SK-N-SH (cell line): ENCODE data around the gene MAPT. TPM values are rescaled to one million over a fixed set of nuclear protein-coding genes. Genes with fewer than 3 reads are reported as not detected.

Experiments
- CTCF ChIA-PET: fragments of 300-600, 350-600 bp; formaldehyde crosslinking; extraction: SDS; loops from one replicate; lab custom pipeline; 2021; lab: Yijun Ruan, JAX
- POLR2A ChIA-PET: fragments of 350-600 bp; sonication (Branson Sonifier 250); formaldehyde crosslinking; extraction: SDS; loops from one replicate; lab custom pipeline; 2020; ENCODE audit warnings: antibody characterized with exemption, inconsistent platforms; lab: Yijun Ruan, JAX
- DNase-seq: peaks from one replicate; pipeline ENCODE4 v3.0.0; 2012
- H2AFZ ChIP-seq: fragments of 200-600 bp; sonication (generic); 2 replicates; pipeline ENCODE4 v1.8.1; 2016; ENCODE audit warnings: antibody characterized with exemption, mild to moderate bottlenecking, low read depth
- H3F3A ChIP-seq: fragments of 200-600 bp; sonication (generic); replicated peaks from 2 replicates; pipeline ENCODE3; 2016; ENCODE audit warnings: antibody characterized with exemption, mild to moderate bottlenecking; ENCODE audit not compliant: insufficient read depth
- H3K27ac ChIP-seq, 2 experiments: fragments of 200-500 bp in 1 of 2; fragments of 200-600 bp in 1 of 2; sonication (Bioruptor generic) in 1 of 2; sonication (generic), shearing (Covaris generic) in 1 of 2; 2 replicates each; pipeline versions ENCODE4 v1.5.1 to v1.6.1; 2014 to 2016; ENCODE audit warnings: low read depth in 2 of 2, inconsistent platforms in 1 of 2, low read length in 1 of 2, mild to moderate bottlenecking in 1 of 2, mixed read lengths in 1 of 2
- H3K27me3 ChIP-seq: fragments of 200-600 bp; sonication (generic), shearing (Covaris generic); 2 replicates; pipeline ENCODE4 v1.6.1; 2016; ENCODE audit warnings: mixed run types; ENCODE audit not compliant: insufficient read depth
- H3K36me3 ChIP-seq, 2 experiments: fragments of 200-500 bp in 1 of 2; fragments of 200-600 bp in 1 of 2; sonication (Bioruptor generic) in 1 of 2; sonication (generic) in 1 of 2; replicated peaks in 1 of 2; 2 replicates each; pipeline versions ENCODE3 to v1.5.1; 2014 to 2016; ENCODE audit warnings: low read length in 1 of 2, mild to moderate bottlenecking in 1 of 2; ENCODE audit not compliant: insufficient read depth in 2 of 2, control insufficient read depth in 1 of 2
- H3K4me1 ChIP-seq, 2 experiments: fragments of 200-500 bp in 1 of 2; fragments of 200-600 bp in 1 of 2; sonication (Bioruptor generic) in 1 of 2; sonication (generic), shearing (Covaris generic) in 1 of 2; 2 replicates each; pipeline versions ENCODE4 v1.5.1 to v1.6.1; 2014 to 2016; ENCODE audit warnings: low read depth in 1 of 2, low read length in 1 of 2, mixed run types in 1 of 2; ENCODE audit not compliant: insufficient read depth in 2 of 2, control insufficient read depth in 1 of 2
- H3K4me2 ChIP-seq: fragments of 200-600 bp; sonication (generic), shearing (Covaris generic); 2 replicates; pipeline ENCODE4 v1.6.1; 2017; ENCODE audit warnings: mixed run types
- H3K4me3 ChIP-seq, 2 experiments: fragments of 200-500 bp in 1 of 2; fragments of 200-600 bp in 1 of 2; sonication (Bioruptor generic) in 1 of 2; sonication (generic), shearing (Covaris generic) in 1 of 2; 2 replicates each; pipeline versions ENCODE4 v1.5.1 to v1.8.1; 2014 to 2016; ENCODE audit warnings: low read depth in 2 of 2, inconsistent platforms in 1 of 2, low read length in 1 of 2, mild to moderate bottlenecking in 1 of 2, mixed read lengths in 1 of 2, moderate library complexity in 1 of 2
- H3K79me2 ChIP-seq: fragments of 200-600 bp; sonication (generic); 2 replicates; pipeline ENCODE4 v1.8.1; 2017; ENCODE audit warnings: mild to moderate bottlenecking; ENCODE audit not compliant: insufficient read depth
- H3K9ac ChIP-seq: fragments of 200-600 bp; sonication (generic); 2 replicates; pipeline ENCODE4 v1.6.1; 2017; ENCODE audit warnings: mixed run types
- H3K9me2 ChIP-seq: fragments of 200-600 bp; sonication (generic); 2 replicates; pipeline ENCODE4 v1.6.1; 2017; ENCODE audit warnings: mixed run types
- H3K9me3 ChIP-seq: fragments of 200-600 bp; sonication (generic); 2 replicates; pipeline ENCODE4 v1.6.1; 2017; ENCODE audit warnings: mixed run types, mild to moderate bottlenecking, moderate library complexity
- H4K20me1 ChIP-seq: fragments of 200-600 bp; sonication (generic); 2 replicates; pipeline ENCODE4 v1.6.1; 2017; ENCODE audit warnings: mild to moderate bottlenecking, mixed run types; ENCODE audit not compliant: insufficient read depth
- EP300 ChIP-seq, 2 experiments: IDR thresholded peaks; 2 replicates each; pipeline versions ENCODE4 v1.4.0 to v1.6.1; 2012; ENCODE audit warnings: borderline replicate concordance in 1 of 2, low read depth in 1 of 2, low read length in 1 of 2
- EZH2phosphoT487 ChIP-seq: fragments of 200-600 bp; sonication (generic); IDR thresholded peaks from 2 replicates; pipeline ENCODE4 v1.6.1; 2017; ENCODE audit warnings: low read depth, mixed run types, mild to moderate bottlenecking, antibody characterized with exemption, moderate library complexity, borderline replicate concordance
- FOXM1 ChIP-seq: IDR thresholded peaks from 2 replicates; pipeline ENCODE4 v1.4.0; 2012; ENCODE audit warnings: low read depth, mild to moderate bottlenecking
- GABPA ChIP-seq: IDR thresholded peaks from 2 replicates; pipeline ENCODE4 v1.4.0; 2012; ENCODE audit warnings: low read depth, mild to moderate bottlenecking
- GATA2 ChIP-seq: sonication (generic); formaldehyde crosslinking; IDR thresholded peaks from 2 replicates; pipeline ENCODE4 v1.5.0; 2020; ENCODE audit warnings: mild to moderate bottlenecking, missing genetic modification reagents
- MAX ChIP-seq: IDR thresholded peaks from 2 replicates; pipeline ENCODE4 v1.4.0; 2012; ENCODE audit warnings: low read depth
- MEF2A ChIP-seq: IDR thresholded peaks from 2 replicates; pipeline ENCODE4 v1.4.0; 2012; ENCODE audit warnings: low read depth, borderline replicate concordance
- MXI1 ChIP-seq: IDR thresholded peaks from 2 replicates; pipeline ENCODE4 v1.6.1; 2012; ENCODE audit warnings: mild to moderate bottlenecking, low read depth, low read length, improper control_type of control experiment
- NFIC ChIP-seq: IDR thresholded peaks from 2 replicates; pipeline ENCODE4 v1.4.0; 2012; ENCODE audit warnings: borderline replicate concordance
- NRF1 ChIP-seq: IDR thresholded peaks from 2 replicates; pipeline ENCODE4 v1.6.1; 2012; ENCODE audit warnings: low read depth, mild to moderate bottlenecking, low read length
- RCOR1 ChIP-seq: fragments of 150-350 bp; IDR thresholded peaks from 2 replicates; pipeline ENCODE4 v1.6.1; 2017; ENCODE audit warnings: antibody characterized with exemption, low read length
- REST ChIP-seq: IDR thresholded peaks from 2 replicates; pipeline ENCODE4 v1.6.1; 2012; ENCODE audit warnings: mild to moderate bottlenecking, low read depth, low read length, moderate library complexity
- SMC3 ChIP-seq: IDR thresholded peaks from 2 replicates; pipeline ENCODE4 v1.6.1; 2012; ENCODE audit warnings: low read depth, low read length, improper control_type of control experiment
- TAF1 ChIP-seq: IDR thresholded peaks from 2 replicates; pipeline ENCODE4 v1.6.1; 2012; ENCODE audit warnings: low read depth, mild to moderate bottlenecking, low read length, moderate library complexity, borderline replicate concordance
- TCF12 ChIP-seq: IDR thresholded peaks from 2 replicates; pipeline ENCODE4 v1.4.0; 2012
- YY1 ChIP-seq: IDR thresholded peaks from 2 replicates; pipeline ENCODE4 v1.4.0; 2012; ENCODE audit warnings: low read depth, mild to moderate bottlenecking
- WGBS: methylation state at CpG from one replicate; pipeline ENCODE4 v1.1.6; 2017; ENCODE audit warnings: low lambda C conversion rate; 5-methylcytosine and 5-hydroxymethylcytosine counted together
- polyA plus RNA-seq, 3 experiments: library from polyadenylated mRNA; depleted of rRNA; stranded (reverse); fragments of >200 nt; gene quantifications; 2 replicates each; pipeline ENCODE4 v1.2.3, GENCODE V29; 2012

Gene MAPT
- polyA plus RNA-seq, 1 of the 3 experiments (the other 2 are of a cell fraction) = 0.74 TPM

- H3K27ac ChIP-seq = no peak overlapping the region
- peaks cover 51% of the 10 kb centered on the region for H3K27me3 ChIP-seq
- H3F3A ChIP-seq = no peaks in the 10 kb centered on the region
- 28% methylated on average over 4 of the region's 6 CpGs for WGBS
- H3K4me1 ChIP-seq = peaks cover 0 to 6% of the 10 kb centered on the region in 2 experiments; a peak in 2 of 4 replicates
- H3K9me2 ChIP-seq = no peaks in the 10 kb centered on the region
- no peaks in the 10 kb centered on the region for H3K79me2 ChIP-seq
- no peak overlapping the region for H2AFZ ChIP-seq
- ChIA-PET POLR2A (interaction anchor here (0.6 to 1.1 kb wide), 2 partner anchors 13 to 717 kb away, joined by 3 read pairs; no protein-coding TSS in a partner anchor), CTCF (interaction anchor here (0.7 to 4.1 kb wide), 8 partner anchors 10 to 234 kb away, joined by 3 to 21 read pairs (median 4); partner anchors contain the start of gene MAPT)
- no peak overlapping the region for H3K4me3 ChIP-seq
- TF ChIP-seq MXI1 (peak; percentile 60; the same call in 1 of the 2 replicates), EZH2phosphoT487 (no peak), EP300 (IDR thresholded peaks at IDR 0.05; ENCODE audit: borderline replicate concordance in 1 of 2, low read depth in 1 of 2, low read length in 1 of 2) (0 out of 4 replicates have a peak, but pooled peaks of 1 of the 2 experiments have one; percentile 18)
- H3K4me2 ChIP-seq = no peak overlapping the region
- H3K9ac ChIP-seq = no peak overlapping the region
- DNase-seq = peak; percentile 63
- H4K20me1 ChIP-seq = no peaks in the 10 kb centered on the region
- no peaks in the 10 kb centered on the region for H3K36me3 ChIP-seq
- H3K9me3 ChIP-seq = no peaks in the 10 kb centered on the region
Measured at GRCh38 chr17:45873728-45874127, 20.6 kb upstream of the MAPT start.

GRCh38 chr17:45874151-45874550 is 20.2 kb upstream of the MAPT start:
- no peaks in the 10 kb centered on the region for H3F3A ChIP-seq

More at GRCh38 chr17:45874151-45874550, 20.2 kb upstream of the MAPT start:
- Histone ChIP-seq H3K9me3 (no peaks in the 10 kb centered on the region), H3K27ac (no peak overlapping the region), H2AFZ (no peak overlapping the region), H3K36me3 (no peaks in the 10 kb centered on the region), H3K9me2 (no peaks in the 10 kb centered on the region), H3K27me3 (peaks cover 51% of the 10 kb centered on the region), H3K4me1 (peaks cover 0 to 6% of the 10 kb centered on the region in 2 experiments; a peak in 2 of 4 replicates), H3K79me2 (no peaks in the 10 kb centered on the region), H3K4me3 (no peak overlapping the region), H3K9ac (no peak overlapping the region), H3K4me2 (no peak overlapping the region), H4K20me1 (no peaks in the 10 kb centered on the region)
- ChIA-PET CTCF (interaction anchor here (0.8 to 4.1 kb wide), 6 partner anchors 10 to 234 kb away, joined by 3 to 21 read pairs (median 4); partner anchors contain the start of gene MAPT), POLR2A (interaction anchor here (0.6 kb wide), 1 partner anchor 718 kb away, joined by 3 read pairs; no protein-coding TSS in a partner anchor)
- 50% methylated on average over 3 of the region's 3 CpGs for WGBS
- no peak for DNase-seq
- TF ChIP-seq REST (no peak), TAF1 (no peak), RCOR1 (no peak), MAX (no peak), GATA2 (CRISPR knock-in tag) (no peak), NFIC (no peak), YY1 (no peak), MEF2A (no peak), TCF12 (no peak), SMC3 (no peak), FOXM1 (no peak), EZH2phosphoT487 (no peak), NRF1 (no peak), GABPA (no peak)
